GM12878 (cell line): Measurements from ENCODE around the gene NPHP1. TPM values are rescaled to one million over a fixed set of nuclear protein-coding genes. Genes with fewer than 3 reads are reported as not detected.

Source experiments
- BHLHE40 ChIP-seq, 2 experiments: fragments of 450-650 bp in 1 of 2; IDR thresholded peaks; 2 replicates each; pipeline ENCODE4 v1.6.1; 2011 to 2017; ENCODE audit warnings: low read depth in 2 of 2, borderline replicate concordance in 1 of 2, improper control_type of control experiment in 1 of 2, low read length in 1 of 2, mild to moderate bottlenecking in 1 of 2
- CREM ChIP-seq: IDR thresholded peaks from 2 replicates; pipeline ENCODE4 v1.6.1; 2014; ENCODE audit warnings: antibody characterized with exemption, low read depth
- ESRRA ChIP-seq: IDR thresholded peaks from 2 replicates; pipeline ENCODE4 v1.6.1; 2012; ENCODE audit warnings: mild to moderate bottlenecking, low read length, improper control_type of control experiment
- HCFC1 ChIP-seq: fragments of 150-350 bp; IDR thresholded peaks from 2 replicates; pipeline ENCODE4 v1.6.1; 2014; ENCODE audit warnings: low read length
- IKZF1 ChIP-seq: fragments of 450-650 bp; conservative IDR thresholded peaks from 2 replicates; pipeline ENCODE4 v1.6.1; 2017; ENCODE audit warnings: antibody characterized with exemption, mild to moderate bottlenecking
- JUNB ChIP-seq: IDR thresholded peaks from 2 replicates; pipeline ENCODE4 v1.6.1; 2016; ENCODE audit warnings: antibody characterized with exemption, mild to moderate bottlenecking
- MAX ChIP-seq: IDR thresholded peaks from 2 replicates; pipeline ENCODE4 v1.6.1; 2012; ENCODE audit warnings: low read depth, low read length, improper control_type of control experiment
- NBN ChIP-seq: fragments of 450-650 bp; IDR thresholded peaks from 2 replicates; pipeline ENCODE4 v1.6.1; 2016
- NR2C1 ChIP-seq: fragments of 450-650 bp; IDR thresholded peaks from 2 replicates; pipeline ENCODE4 v1.6.1; 2017; ENCODE audit warnings: antibody characterized with exemption, mild to moderate bottlenecking, moderate library complexity
- PAX5 ChIP-seq: IDR thresholded peaks from 2 replicates; pipeline ENCODE4 v1.6.1; 2011; ENCODE audit warnings: low read depth, low read length, borderline replicate concordance
- POLR2AphosphoS2 ChIP-seq: IDR thresholded peaks from 2 replicates; pipeline ENCODE4 v1.6.1; 2011; ENCODE audit warnings: low read depth, mild to moderate bottlenecking, low read length, improper control_type of control experiment, moderate library complexity
- RUNX3 ChIP-seq: IDR thresholded peaks from 2 replicates; pipeline ENCODE4 v1.6.1; 2012; ENCODE audit warnings: low read length, inconsistent platforms
- SMAD5 ChIP-seq: IDR thresholded peaks from 2 replicates; pipeline ENCODE4 v1.6.1; 2016; ENCODE audit warnings: antibody characterized with exemption, low read depth
- ZBTB11 ChIP-seq: fragments of 450-650 bp; formaldehyde crosslinking; IDR thresholded peaks from 2 replicates; pipeline ENCODE4 v1.5.0; 2022; ENCODE audit warnings: mild to moderate bottlenecking, missing genetic modification characterization
- polyA plus RNA-seq, 11 experiments: library from polyadenylated mRNA; depleted of rRNA in 4 of 11; unstranded in 6 of 11; stranded (reverse) in 5 of 11; fragments of >200 nt; fragmentation: Nextera tagmentation in 4 of 11; fragmentation: Illumina TruSeq in 1 of 11; extraction: Ambion mirVana in 4 of 11; extraction: Trizol in 1 of 11; gene quantifications; 1 replicate in 1 of 11; 2 replicates in 10 of 11; pipeline versions ENCODE4 v1.2.1 to v1.2.3, GENCODE V29; 2011 to 2016; ENCODE audit warnings: inconsistent platforms in 2 of 11, missing spikeins in 2 of 11, low read depth in 1 of 11
- total RNA-seq, 4 experiments: library from RNA; depleted of rRNA in 3 of 4; stranded (reverse); fragments of >200 nt in 3 of 4; fragmentation: Illumina TruSeq in 1 of 4; extraction: Trizol in 1 of 4; gene quantifications; 2 replicates each; pipeline versions ENCODE4 v1.2.1 to v1.2.3, GENCODE V29; 2013 to 2021
- TF ChIP-seq, protein P1 (sequence below): fragments of 450-650 bp; IDR thresholded peaks from 2 replicates; pipeline ENCODE4 v1.6.1; 2017; ENCODE audit warnings: low read depth, mild to moderate bottlenecking, moderate library complexity

NPHP1 gene
- total and polyA plus RNA-seq, 10 of the 15 experiments (the other 5 are each of a cell fraction or from before 2014, with no cell fraction given) = 0.23 to 3.5 (median 1.2) TPM

- TF ChIP-seq ZBTB11 (CRISPR knock-in tag) (no peak), ESRRA (no peak), MAX (peak; percentile 54), BHLHE40 (IDR thresholded peaks at IDR 0.05; ENCODE audit: borderline replicate concordance in 1 of 2, low read depth in 2 of 2, low read length in 1 of 2) (peak; percentile 17 to 76; a peak in 2 of 4 replicates), SMAD5 (peak; percentile 82; the same call in 1 of the 2 replicates), HCFC1 (0 out of 2 replicates have a peak, but pooled peaks have one; percentile 49), RUNX3 (peak; percentile 86), POLR2AphosphoS2 (0 out of 2 replicates have a peak, but pooled peaks have one; percentile 31), NBN (0 out of 2 replicates have a peak, but pooled peaks have one; percentile 41), PAX5 (0 out of 2 replicates have a peak, but pooled peaks have one; percentile 35), NR2C1 (peak; percentile 78), CREM (peak; percentile 78), IKZF1 (peak; percentile 44; the same call in 1 of the 2 replicates), JUNB (no peak)
- TF ChIP-seq, protein P1, sequence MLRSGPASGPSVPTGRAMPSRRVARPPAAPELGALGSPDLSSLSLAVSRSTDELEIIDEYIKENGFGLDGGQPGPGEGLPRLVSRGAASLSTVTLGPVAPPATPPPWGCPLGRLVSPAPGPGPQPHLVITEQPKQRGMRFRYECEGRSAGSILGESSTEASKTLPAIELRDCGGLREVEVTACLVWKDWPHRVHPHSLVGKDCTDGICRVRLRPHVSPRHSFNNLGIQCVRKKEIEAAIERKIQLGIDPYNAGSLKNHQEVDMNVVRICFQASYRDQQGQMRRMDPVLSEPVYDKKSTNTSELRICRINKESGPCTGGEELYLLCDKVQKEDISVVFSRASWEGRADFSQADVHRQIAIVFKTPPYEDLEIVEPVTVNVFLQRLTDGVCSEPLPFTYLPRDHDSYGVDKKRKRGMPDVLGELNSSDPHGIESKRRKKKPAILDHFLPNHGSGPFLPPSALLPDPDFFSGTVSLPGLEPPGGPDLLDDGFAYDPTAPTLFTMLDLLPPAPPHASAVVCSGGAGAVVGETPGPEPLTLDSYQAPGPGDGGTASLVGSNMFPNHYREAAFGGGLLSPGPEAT = peak; percentile 71; the same call in 1 of the 2 replicates
These were observed 7.4 kb upstream of the NPHP1 start, which contains the start of gene MTLN (continued) for GRCh38 chr2:110211938-110212858.
